Lung microvascular endothelial cell (primary cell): ENCODE results near the gene SERPINA3. TPM values are rescaled to one million over a fixed set of nuclear protein-coding genes. Genes with fewer than 3 reads are reported as not detected.

ENCODE experiments used
- DNase-seq, 2 donors: peaks; one replicate each; pipeline versions ENCODE4 v3.0.0 to v3.0.0-alpha.2; 2010; ENCODE audit warnings: low read depth in 2 of 2
- total RNA-seq: library from RNA; depleted of rRNA; stranded (reverse); fragments of >200 nt; gene quantifications from 2 replicates; pipeline ENCODE4 v1.2.1, GENCODE V29; 2014

SERPINA3 gene
- total RNA-seq, 1 donor from 2014 or later: not detected

- DNase-seq: no peak
These were observed 1.8 kb downstream of the SERPINA3 start for GRCh38 chr14:94613720-94614644.

DNA sequence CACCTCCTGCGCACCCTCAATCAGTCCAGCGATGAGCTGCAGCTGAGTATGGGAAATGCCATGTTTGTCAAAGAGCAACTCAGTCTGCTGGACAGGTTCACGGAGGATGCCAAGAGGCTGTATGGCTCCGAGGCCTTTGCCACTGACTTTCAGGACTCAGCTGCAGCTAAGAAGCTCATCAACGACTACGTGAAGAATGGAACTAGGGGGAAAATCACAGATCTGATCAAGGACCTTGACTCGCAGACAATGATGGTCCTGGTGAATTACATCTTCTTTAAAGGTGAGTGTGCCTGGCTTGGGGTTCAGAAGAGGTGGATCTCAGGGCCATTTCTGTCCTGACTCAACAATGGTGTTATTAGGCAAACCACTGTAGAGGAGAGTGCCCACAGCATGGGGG is 2.6 kb downstream of the SERPINA3 start:
- no peak for DNase-seq

GRCh38 chr14:94615254-94615653 is 3.1 kb downstream of the SERPINA3 start:
- DNase-seq: no peak

- no peak for DNase-seq
These were observed 3.8 kb downstream of the SERPINA3 start for GRCh38 chr14:94615823-94616570.

GRCh38 chr14:94617366-94617941 is 5.3 kb downstream of the SERPINA3 start:
- DNase-seq: no peak

GRCh38 chr14:94617988-94618822 is 6.0 kb downstream of the SERPINA3 start:
- DNase-seq: no peak

GRCh38 chr14:94619297-94619696 is 7.1 kb downstream of the SERPINA3 start:
- DNase-seq: no peak

GRCh38 chr14:94620597-94620996 is 8.4 kb downstream of the SERPINA3 start:
- DNase-seq: no peak

GRCh38 chr14:94621358-94622134 is 9.4 kb downstream of the SERPINA3 start:
- DNase-seq: no peak

- no peak for DNase-seq
These were observed 10.6 kb downstream of the SERPINA3 start for GRCh38 chr14:94622653-94623421.

DNA sequence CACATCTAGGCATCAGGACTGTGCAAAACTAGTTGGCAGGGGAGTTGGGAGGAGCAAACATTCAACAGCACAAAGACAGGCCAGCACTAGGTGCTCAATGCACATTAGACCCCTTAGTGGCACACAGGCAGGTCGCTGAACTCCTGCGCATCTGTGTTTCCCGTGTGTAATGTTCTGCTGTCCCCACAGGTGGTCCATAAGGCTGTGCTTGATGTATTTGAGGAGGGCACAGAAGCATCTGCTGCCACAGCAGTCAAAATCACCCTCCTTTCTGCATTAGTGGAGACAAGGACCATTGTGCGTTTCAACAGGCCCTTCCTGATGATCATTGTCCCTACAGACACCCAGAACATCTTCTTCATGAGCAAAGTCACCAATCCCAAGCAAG is 11.2 kb downstream of the SERPINA3 start:
- DNase-seq: no peak

DNA sequence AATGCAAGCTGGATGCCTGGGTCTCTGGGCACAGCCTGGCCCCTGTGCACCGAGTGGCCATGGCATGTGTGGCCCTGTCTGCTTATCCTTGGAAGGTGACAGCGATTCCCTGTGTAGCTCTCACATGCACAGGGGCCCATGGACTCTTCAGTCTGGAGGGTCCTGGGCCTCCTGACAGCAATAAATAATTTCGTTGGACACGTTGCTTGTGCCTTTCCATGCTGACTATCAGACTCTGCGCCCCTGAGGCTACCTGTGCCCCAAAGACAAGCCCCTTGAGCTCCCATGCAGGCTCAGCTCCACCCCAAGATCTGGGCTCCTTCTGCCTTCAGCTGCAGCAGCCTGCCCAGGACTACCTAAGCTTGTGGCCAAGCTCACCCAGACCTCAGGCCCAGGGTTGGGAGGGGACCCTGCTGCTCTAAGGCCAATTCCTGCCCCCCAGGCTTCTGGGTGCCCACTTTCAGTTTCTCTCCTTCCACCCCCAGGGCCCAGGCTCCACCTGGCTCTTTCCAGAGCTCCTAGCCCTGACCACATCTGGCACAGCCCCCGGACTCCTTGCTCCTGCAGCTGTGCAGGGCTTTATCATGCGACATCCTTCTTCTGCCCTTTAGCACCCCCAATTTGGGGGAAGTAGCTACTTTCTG is 11.8 kb downstream of the SERPINA3 start:
- no peak for DNase-seq

DNA sequence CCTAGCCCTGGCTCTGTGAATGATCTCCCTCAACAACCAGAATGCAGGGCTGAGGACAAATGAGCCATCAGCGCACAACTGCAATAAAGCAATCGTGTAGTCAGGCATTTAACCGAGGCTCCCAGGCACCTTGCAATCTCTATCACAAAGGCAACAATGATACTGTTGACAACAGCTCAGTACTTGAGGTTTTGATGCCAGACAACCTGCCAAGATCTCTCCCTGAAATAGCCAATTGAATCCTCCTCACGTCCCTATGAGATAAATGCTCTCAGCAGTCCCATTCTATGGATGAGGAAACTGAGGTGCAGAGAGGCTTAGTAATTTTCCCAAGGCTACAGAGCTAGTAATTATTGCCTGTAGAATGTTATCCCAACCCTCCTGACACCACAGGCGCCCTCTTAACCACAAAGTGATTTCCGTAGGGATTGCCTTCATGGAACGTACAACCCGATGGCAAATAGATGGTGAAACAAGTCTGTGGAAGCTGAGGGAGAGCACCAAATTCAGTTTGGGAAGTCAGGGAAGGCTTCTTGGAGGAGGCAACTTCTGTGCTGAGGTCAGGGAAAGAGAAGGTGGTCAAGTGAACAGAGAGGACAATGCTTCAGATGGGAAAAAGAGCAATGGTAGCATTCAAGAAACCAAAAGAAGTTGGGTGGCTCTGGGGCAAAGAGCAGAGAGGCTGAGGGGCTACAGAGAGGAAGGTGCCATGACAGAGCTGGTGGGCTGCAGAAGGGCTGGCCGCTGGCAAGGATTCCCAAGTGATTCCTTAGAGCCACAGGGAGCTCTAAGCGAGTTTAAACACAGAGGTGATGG is 12.6 kb downstream of the SERPINA3 start:
- no peak for DNase-seq

DNA sequence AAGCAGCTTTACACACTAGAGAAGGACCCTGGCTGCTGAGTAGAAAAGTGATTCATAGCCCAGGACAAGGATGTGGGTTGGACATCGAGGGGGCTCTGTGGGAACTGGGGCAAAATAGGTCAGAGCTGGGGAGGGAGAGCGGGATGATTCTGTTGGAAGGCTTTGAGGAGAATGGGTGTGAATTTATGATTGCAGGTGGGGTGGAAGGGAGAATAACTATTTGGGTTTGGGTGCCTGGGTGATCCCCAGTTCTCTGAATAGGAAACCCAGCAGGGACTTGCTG is 13.1 kb downstream of the SERPINA3 start:
- no peak for DNase-seq

DNA sequence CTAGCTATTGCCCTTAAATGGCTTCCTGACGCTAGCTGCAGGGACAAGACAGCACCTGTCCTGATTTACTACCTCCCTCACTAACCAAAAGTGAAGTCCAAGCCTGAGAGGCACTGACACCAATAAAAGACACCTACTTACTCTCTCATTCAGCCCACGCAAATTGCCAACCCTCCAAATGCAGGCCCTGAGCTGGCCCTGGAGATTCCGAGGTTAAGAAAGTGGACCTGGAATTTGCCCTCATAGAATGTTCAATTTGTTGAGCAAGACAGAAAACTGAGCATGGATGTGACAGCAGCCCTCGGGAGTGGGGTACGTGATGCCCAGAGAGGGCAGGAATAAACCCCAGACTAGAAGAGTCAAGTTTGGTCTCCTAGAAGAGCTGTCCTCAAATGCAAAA is 16.4 kb downstream of the SERPINA3 start:
- DNase-seq: no peak

DNA sequence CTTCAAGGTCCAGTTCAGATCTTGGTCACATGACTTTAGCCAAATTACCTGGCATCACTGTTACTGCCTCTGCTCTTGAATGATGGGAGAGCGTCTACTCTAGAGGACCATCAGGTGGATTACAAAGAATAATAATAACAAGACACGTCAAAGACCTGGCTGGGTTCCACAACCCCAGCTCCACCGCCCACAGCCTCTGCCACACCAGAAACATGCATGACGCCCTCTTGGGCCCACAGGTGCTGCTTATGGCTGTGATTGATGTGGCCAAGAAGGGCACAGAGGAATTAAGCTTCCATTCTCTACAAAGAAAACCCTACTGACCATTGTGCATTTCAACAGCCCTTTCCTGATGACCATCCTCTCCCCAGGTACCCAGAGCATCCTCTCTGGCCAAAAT is 18.2 kb downstream of the SERPINA3 start:
- DNase-seq: no peak

- no peak for DNase-seq
These were observed 18.9 kb downstream of the SERPINA3 start for GRCh38 chr14:94631050-94631449.

- DNase-seq: no peak
These were observed 19.5 kb downstream of the SERPINA3 start for GRCh38 chr14:94631536-94632304.
